GM12878 (cell line): ENCODE data around the gene HELZ.

Experiments used
- CREB1 ChIP-seq: IDR thresholded peaks from 2 replicates; pipeline ENCODE4 v1.6.1; 2012; ENCODE audit warnings: low read depth, mild to moderate bottlenecking, inconsistent platforms
- POLR2A ChIP-seq: IDR thresholded peaks from 2 replicates; pipeline ENCODE4 v1.6.1; 2011; ENCODE audit warnings: low read depth, mild to moderate bottlenecking, low read length
- RELA ChIP-seq: fragments of 450-650 bp; IDR thresholded peaks from 2 replicates; pipeline ENCODE4 v1.8.0; 2014; ENCODE audit warnings: borderline replicate concordance; ENCODE audit not compliant: partially characterized antibody
- SP1 ChIP-seq: IDR thresholded peaks from one replicate; pipeline ENCODE4 v1.6.1; 2011; ENCODE audit warnings: low read depth, low read length
- TF ChIP-seq, protein P1 (sequence below), 3 experiments: IDR thresholded peaks in 2 of 3; conservative IDR thresholded peaks in 1 of 3; 2 replicates each; pipeline ENCODE4 v1.5.1; 2011; ENCODE audit warnings: low read depth in 3 of 3, low read length in 3 of 3, mild to moderate bottlenecking in 3 of 3, control low read depth in 2 of 3, moderate library complexity in 2 of 3, inconsistent platforms in 1 of 3, mixed read lengths in 1 of 3; ENCODE audit not compliant: control insufficient read depth in 2 of 3, insufficient read depth in 1 of 3; ENCODE audit errors: extremely low read depth in 1 of 3
- TF ChIP-seq, protein P2 (sequence below): fragments of 450-650 bp; formaldehyde crosslinking; IDR thresholded peaks from 2 replicates; pipeline ENCODE4 v1.4.0; 2022; ENCODE audit warnings: mild to moderate bottlenecking, moderate library complexity
- TF ChIP-seq, protein P3 (sequence below): fragments of 450-650 bp; conservative IDR thresholded peaks from 2 replicates; pipeline ENCODE4 v1.6.1; 2017; ENCODE audit warnings: mild to moderate bottlenecking, moderate library complexity
- TF ChIP-seq, protein P4 (sequence below): IDR thresholded peaks from 2 replicates; pipeline ENCODE4 v1.6.1; 2012; ENCODE audit warnings: mild to moderate bottlenecking, low read depth, low read length

DNA sequence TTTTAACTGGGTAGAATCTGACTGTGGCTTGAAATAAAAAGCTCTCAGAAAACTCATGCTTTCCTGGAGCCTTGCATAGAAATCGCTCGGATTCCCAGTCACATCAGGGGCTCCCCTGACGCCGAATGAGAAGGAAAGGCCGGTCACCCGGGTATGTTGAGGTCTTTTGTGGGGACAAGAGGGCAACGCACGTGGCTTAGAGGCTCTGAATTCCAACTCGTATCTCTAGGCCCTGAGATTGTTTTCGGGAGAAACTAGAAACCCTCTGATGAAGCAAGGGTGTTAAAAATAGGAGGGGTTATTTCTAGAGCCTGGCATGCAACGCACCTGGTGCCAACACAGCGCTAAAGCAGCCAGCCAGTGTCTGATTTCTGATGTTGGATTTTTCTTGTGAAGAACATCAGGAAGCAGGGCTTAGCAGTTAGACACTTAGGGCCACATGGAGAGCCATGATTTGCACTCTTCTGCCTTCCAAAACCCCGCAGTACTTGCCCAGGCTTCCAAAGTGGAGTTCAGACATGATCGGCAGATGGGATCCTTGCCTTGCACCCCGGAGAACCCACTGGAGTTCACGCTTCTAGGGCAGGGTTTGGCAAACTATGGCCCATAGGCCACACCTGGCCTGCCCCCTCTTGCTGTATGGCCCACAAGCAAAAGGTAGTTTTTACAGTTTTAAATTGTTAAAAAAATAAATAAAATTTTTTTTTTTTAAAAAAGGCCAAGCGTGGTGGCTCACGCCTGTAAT lies 188.1 kb downstream of the HELZ start:
- TF ChIP-seq, protein P1, sequence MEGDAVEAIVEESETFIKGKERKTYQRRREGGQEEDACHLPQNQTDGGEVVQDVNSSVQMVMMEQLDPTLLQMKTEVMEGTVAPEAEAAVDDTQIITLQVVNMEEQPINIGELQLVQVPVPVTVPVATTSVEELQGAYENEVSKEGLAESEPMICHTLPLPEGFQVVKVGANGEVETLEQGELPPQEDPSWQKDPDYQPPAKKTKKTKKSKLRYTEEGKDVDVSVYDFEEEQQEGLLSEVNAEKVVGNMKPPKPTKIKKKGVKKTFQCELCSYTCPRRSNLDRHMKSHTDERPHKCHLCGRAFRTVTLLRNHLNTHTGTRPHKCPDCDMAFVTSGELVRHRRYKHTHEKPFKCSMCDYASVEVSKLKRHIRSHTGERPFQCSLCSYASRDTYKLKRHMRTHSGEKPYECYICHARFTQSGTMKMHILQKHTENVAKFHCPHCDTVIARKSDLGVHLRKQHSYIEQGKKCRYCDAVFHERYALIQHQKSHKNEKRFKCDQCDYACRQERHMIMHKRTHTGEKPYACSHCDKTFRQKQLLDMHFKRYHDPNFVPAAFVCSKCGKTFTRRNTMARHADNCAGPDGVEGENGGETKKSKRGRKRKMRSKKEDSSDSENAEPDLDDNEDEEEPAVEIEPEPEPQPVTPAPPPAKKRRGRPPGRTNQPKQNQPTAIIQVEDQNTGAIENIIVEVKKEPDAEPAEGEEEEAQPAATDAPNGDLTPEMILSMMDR (IDR thresholded peaks at IDR 0.05 in 2 of 3, conservative IDR thresholded peaks at IDR 0.05 in 1 of 3; ENCODE audit: control insufficient read depth in 2 of 3, extremely low read depth in 1 of 3, insufficient read depth in 1 of 3, low read depth in 3 of 3, low read length in 3 of 3): no peak
- TF ChIP-seq, protein P2, sequence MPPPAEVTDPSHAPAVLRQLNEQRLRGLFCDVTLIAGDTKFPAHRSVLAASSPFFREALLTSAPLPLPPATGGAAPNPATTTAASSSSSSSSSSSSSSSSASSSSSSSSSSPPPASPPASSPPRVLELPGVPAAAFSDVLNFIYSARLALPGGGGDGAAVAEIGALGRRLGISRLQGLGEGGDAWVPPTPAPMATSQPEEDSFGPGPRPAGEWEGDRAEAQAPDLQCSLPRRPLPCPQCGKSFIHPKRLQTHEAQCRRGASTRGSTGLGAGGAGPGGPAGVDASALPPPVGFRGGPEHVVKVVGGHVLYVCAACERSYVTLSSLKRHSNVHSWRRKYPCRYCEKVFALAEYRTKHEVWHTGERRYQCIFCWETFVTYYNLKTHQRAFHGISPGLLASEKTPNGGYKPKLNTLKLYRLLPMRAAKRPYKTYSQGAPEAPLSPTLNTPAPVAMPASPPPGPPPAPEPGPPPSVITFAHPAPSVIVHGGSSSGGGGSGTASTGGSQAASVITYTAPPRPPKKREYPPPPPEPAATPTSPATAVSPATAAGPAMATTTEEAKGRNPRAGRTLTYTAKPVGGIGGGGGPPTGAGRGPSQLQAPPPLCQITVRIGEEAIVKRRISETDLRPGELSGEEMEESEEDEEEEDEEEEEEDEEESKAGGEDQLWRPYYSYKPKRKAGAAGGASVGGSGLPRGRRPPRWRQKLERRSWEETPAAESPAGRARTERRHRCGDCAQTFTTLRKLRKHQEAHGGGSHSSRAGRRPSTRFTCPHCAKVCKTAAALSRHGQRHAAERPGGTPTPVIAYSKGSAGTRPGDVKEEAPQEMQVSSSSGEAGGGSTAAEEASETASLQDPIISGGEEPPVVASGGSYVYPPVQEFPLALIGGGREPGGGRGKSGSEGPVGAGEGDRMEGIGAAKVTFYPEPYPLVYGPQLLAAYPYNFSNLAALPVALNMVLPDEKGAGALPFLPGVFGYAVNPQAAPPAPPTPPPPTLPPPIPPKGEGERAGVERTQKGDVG (CRISPR knock-in tag): no peak
- TF ChIP-seq POLR2A: no peak
- no peak for TF ChIP-seq CREB1
- TF ChIP-seq, protein P3, sequence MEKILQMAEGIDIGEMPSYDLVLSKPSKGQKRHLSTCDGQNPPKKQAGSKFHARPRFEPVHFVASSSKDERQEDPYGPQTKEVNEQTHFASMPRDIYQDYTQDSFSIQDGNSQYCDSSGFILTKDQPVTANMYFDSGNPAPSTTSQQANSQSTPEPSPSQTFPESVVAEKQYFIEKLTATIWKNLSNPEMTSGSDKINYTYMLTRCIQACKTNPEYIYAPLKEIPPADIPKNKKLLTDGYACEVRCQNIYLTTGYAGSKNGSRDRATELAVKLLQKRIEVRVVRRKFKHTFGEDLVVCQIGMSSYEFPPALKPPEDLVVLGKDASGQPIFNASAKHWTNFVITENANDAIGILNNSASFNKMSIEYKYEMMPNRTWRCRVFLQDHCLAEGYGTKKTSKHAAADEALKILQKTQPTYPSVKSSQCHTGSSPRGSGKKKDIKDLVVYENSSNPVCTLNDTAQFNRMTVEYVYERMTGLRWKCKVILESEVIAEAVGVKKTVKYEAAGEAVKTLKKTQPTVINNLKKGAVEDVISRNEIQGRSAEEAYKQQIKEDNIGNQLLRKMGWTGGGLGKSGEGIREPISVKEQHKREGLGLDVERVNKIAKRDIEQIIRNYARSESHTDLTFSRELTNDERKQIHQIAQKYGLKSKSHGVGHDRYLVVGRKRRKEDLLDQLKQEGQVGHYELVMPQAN: no peak
- TF ChIP-seq, protein P4, sequence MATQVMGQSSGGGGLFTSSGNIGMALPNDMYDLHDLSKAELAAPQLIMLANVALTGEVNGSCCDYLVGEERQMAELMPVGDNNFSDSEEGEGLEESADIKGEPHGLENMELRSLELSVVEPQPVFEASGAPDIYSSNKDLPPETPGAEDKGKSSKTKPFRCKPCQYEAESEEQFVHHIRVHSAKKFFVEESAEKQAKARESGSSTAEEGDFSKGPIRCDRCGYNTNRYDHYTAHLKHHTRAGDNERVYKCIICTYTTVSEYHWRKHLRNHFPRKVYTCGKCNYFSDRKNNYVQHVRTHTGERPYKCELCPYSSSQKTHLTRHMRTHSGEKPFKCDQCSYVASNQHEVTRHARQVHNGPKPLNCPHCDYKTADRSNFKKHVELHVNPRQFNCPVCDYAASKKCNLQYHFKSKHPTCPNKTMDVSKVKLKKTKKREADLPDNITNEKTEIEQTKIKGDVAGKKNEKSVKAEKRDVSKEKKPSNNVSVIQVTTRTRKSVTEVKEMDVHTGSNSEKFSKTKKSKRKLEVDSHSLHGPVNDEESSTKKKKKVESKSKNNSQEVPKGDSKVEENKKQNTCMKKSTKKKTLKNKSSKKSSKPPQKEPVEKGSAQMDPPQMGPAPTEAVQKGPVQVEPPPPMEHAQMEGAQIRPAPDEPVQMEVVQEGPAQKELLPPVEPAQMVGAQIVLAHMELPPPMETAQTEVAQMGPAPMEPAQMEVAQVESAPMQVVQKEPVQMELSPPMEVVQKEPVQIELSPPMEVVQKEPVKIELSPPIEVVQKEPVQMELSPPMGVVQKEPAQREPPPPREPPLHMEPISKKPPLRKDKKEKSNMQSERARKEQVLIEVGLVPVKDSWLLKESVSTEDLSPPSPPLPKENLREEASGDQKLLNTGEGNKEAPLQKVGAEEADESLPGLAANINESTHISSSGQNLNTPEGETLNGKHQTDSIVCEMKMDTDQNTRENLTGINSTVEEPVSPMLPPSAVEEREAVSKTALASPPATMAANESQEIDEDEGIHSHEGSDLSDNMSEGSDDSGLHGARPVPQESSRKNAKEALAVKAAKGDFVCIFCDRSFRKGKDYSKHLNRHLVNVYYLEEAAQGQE: no peak
- no peak for TF ChIP-seq SP1
- TF ChIP-seq RELA: no peak
